Measurements from ENCODE around the gene IFITM5.

IFITM5 gene

DNA sequence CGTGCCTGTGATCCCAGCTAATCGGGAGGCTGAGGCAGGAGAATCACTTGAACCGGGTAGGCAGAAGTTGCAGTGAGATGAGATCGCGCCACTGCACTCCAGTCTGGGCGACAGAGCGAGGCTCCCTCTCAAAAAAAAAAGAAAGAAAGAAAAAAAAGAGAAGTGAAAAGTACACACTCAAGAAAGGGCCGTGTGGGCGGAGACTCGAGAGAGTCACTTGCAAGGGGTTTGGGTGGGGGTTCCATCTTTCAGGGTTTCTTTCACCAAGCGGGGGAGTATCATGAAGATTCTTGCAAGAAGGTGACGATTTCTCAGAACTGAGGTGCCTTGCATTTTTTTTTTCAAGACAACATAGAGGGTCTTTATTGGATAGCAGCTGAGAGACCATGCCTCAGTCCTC lies 4.0 kb upstream of the IFITM5 start:
- Mint-ChIP-seq H3K4me1 (peaks cover 27% of the 10 kb centered on the region), H3K27me3 (ENCODE audit: low read depth) (peaks cover 3% of the 10 kb centered on the region)

DNA sequence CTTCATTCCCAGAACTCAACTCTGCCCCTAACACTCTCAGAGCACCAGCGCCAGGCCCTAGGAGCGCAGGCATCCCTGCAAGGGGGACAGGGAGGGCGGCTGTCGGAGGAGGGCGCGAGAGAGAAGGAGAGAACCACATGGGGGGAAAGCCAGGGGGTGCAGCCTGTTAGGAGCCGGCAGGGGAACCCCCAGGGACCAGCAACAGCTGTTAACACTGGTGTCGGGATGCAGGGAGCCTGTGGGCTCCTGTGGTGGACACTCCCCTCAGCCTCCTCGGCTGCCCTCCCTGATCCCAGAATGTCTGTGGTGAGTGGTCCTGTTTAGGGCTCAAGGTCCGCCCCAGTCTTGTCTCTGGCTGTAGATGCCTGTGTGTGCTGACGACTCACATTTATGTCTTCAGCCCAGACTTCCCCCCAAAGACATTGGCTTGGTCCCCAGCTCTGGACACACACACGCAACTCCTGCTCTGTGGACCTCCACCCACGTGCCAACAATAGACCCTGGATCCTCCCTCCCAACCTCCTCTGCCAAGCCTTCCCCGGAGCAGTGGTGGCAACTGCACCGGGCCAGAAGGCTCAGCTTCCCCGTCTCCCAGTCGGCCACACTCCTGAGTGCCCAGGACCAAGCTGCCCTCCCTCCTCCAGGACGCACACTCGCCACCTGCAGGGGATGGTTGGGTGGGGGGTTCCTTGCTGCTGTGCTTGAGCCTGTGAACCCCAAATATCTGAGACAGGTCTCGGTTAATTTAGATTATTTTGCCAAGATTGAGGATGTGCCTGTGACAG lies 817 bp upstream of the IFITM5 start:
- H3K27ac Mint-ChIP-seq: peak overlapping the region in 2 of 3 experiments; percentile 19 to 57
- H3K4me1 Mint-ChIP-seq: peaks cover 3% of the 10 kb centered on the region
- H3K4me3 Mint-ChIP-seq: no peak overlapping the region
- H3K9me3 Mint-ChIP-seq: no peaks in the 10 kb centered on the region
- H3K27me3 Mint-ChIP-seq (ENCODE audit: low read depth): peaks cover 3% of the 10 kb centered on the region
- H3K36me3 Mint-ChIP-seq (ENCODE audit: low read depth): no peaks in the 10 kb centered on the region
- TF ChIP-seq, protein P1, sequence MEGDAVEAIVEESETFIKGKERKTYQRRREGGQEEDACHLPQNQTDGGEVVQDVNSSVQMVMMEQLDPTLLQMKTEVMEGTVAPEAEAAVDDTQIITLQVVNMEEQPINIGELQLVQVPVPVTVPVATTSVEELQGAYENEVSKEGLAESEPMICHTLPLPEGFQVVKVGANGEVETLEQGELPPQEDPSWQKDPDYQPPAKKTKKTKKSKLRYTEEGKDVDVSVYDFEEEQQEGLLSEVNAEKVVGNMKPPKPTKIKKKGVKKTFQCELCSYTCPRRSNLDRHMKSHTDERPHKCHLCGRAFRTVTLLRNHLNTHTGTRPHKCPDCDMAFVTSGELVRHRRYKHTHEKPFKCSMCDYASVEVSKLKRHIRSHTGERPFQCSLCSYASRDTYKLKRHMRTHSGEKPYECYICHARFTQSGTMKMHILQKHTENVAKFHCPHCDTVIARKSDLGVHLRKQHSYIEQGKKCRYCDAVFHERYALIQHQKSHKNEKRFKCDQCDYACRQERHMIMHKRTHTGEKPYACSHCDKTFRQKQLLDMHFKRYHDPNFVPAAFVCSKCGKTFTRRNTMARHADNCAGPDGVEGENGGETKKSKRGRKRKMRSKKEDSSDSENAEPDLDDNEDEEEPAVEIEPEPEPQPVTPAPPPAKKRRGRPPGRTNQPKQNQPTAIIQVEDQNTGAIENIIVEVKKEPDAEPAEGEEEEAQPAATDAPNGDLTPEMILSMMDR (IDR thresholded peaks at IDR 0.05; ENCODE audit: unreplicated experiment in 3 of 3): peak; percentile 7 to 29 (median 25)

More for the DNA sequence above, 4.0 kb upstream of the IFITM5 start:
- Mint-ChIP-seq H3K4me3 (no peak overlapping the region), H3K9me3 (no peaks in the 10 kb centered on the region), H3K27ac (peak overlapping the region in 1 of 3 experiments; percentile 51), H3K36me3 (ENCODE audit: low read depth) (no peaks in the 10 kb centered on the region)
- TF ChIP-seq, protein P1 (IDR thresholded peaks at IDR 0.05; ENCODE audit: unreplicated experiment in 3 of 3): no peak

DNA sequence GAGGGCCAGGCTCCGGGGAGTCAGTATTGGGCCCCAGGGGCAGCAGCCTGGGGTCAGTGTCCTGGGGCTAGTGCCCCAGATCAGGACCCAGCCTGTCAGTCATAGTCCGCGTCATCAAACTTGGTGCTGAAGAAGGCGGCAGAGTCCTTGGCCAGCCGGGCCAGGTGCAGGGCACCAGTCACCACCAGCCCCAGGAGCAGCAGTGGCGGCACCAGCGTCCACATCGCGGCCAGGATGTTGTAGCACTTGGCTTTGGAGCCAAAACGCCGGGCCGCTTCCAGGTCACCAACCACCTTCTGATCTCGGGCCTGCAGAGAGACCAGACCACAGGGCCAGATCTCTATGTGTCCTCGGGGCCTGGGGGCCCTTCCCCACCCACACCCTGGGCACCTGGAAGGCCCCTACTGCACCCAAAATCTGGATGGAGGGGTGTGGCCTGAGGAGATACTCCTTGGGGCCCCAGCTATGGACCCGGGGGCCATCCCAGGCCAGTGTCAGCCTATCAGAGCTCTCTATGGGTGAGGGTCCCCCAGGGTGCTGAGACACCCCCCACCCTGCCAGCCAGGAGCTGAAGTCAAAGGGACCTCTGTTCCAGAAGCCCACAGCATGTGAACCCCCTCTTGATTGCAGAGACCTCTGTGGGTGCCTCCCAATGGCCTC lies 790 bp downstream of the IFITM5 start:
- peaks cover 3% of the 10 kb centered on the region for H3K27me3 Mint-ChIP-seq (ENCODE audit: low read depth)
- H3K4me1 Mint-ChIP-seq: no peaks in the 10 kb centered on the region
- no peaks in the 10 kb centered on the region for H3K36me3 Mint-ChIP-seq (ENCODE audit: low read depth)
- H3K27ac Mint-ChIP-seq: no peak overlapping the region
- no peaks in the 10 kb centered on the region for H3K9me3 Mint-ChIP-seq
- H3K4me3 Mint-ChIP-seq: no peak overlapping the region
- TF ChIP-seq, protein P1 (IDR thresholded peaks at IDR 0.05; ENCODE audit: unreplicated experiment in 3 of 3): no peak

DNA sequence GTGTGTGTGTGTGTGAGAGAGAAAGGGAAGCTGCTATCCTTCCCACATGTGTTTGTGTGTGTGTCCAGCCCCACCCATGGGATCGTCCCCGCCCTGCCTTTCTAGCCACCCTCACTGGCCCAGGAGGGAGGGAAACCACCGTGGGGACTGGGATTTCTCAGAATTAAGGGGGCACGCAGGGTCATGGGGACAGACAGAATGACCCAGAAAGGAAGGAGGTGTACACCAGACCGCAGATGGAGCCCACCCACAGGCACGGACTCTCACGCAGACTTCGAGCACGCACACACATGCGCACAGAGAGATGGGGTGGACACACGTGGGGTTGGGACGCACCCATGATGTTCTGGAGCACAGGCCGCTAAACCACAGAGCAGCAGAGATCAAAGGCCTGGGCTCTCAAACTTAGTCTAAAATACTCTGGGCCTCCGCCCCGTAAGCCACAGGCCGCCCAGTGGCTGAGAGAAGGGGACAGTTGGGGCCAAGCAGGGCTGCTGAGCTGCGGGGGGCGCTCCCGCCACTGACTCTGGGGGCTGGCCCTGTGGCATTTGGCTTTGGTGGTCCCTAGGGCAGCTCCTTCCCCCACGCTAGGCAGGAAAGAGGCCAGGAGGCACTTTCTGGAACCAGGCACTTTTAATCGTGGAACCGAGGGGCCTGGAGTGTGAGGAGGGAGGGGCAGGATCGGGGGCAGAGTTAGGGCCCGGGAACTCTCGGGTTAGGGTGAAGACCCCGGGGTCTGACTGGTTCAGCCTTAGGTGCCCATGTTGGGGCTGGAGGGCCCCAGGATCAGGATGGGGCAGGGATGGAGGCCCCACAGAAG lies 1.5 kb downstream of the IFITM5 start:
- no peaks in the 10 kb centered on the region for H3K36me3 Mint-ChIP-seq (ENCODE audit: low read depth)
- H3K9me3 Mint-ChIP-seq: no peaks in the 10 kb centered on the region
- H3K4me1 Mint-ChIP-seq: no peaks in the 10 kb centered on the region
- H3K27ac Mint-ChIP-seq: no peak overlapping the region
- TF ChIP-seq, protein P1 (IDR thresholded peaks at IDR 0.05; ENCODE audit: unreplicated experiment in 3 of 3): no peak
- no peak overlapping the region for H3K4me3 Mint-ChIP-seq
- H3K27me3 Mint-ChIP-seq (ENCODE audit: low read depth): peaks cover 3% of the 10 kb centered on the region

DNA sequence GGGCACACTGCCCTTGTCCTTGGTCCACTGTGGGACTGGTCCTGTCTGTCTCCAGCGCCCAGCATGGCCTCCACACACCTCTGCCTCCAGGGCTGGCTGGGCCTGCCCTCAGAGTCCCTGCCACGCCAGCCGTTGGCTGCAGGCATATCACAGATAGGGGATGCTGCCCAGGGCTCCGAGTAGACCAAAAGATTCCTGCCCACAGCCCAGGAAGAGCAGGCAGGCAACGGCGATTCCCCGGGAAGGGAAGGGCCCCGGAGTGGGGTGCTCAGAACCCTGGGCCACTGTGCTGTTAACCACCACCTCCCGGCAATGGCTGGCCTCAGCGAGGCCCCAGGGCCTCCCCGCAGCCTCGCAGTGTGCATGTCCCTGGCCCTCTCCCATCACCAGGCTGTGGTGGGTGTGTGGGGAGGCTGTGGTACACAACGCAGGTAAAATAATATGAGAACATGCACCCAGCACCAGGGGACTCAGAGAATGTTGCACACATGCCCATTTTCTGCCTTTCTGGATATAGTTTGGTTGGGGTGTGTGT lies 2.2 kb downstream of the IFITM5 start:
- TF ChIP-seq, protein P1 (IDR thresholded peaks at IDR 0.05; ENCODE audit: unreplicated experiment in 3 of 3): no peak
- H3K9me3 Mint-ChIP-seq: no peaks in the 10 kb centered on the region
- no peak overlapping the region for H3K27ac Mint-ChIP-seq
- H3K27me3 Mint-ChIP-seq (ENCODE audit: low read depth): peaks cover 3% of the 10 kb centered on the region
- no peaks in the 10 kb centered on the region for H3K36me3 Mint-ChIP-seq (ENCODE audit: low read depth)
- H3K4me1 Mint-ChIP-seq: no peaks in the 10 kb centered on the region
- no peak overlapping the region for H3K4me3 Mint-ChIP-seq
